Subcutaneous adipose tissue (tissue), 4 donors: Measurements from ENCODE around the gene PPME1. TPM values are rescaled to one million over a fixed set of nuclear protein-coding genes. Genes with fewer than 3 reads are reported as not detected.

Experiments used
- total RNA-seq, 4 donors: library from RNA; depleted of rRNA; stranded (reverse); fragments of >200 nt; gene quantifications; one replicate each; pipeline ENCODE4 v1.1.0, GENCODE V29; 2016
- TF ChIP-seq, protein P1 (sequence below): fragments of 450-650 bp; IDR thresholded peaks from one replicate; pipeline ENCODE4 v1.5.1; 2016; ENCODE audit warnings: low read depth, mild to moderate bottlenecking, control low read depth, antibody characterized with exemption, moderate library complexity

Gene PPME1
- total RNA-seq, 4 donors from 2014 or later, result 15.0 to 26.3 (median 19.6) TPM

DNA sequence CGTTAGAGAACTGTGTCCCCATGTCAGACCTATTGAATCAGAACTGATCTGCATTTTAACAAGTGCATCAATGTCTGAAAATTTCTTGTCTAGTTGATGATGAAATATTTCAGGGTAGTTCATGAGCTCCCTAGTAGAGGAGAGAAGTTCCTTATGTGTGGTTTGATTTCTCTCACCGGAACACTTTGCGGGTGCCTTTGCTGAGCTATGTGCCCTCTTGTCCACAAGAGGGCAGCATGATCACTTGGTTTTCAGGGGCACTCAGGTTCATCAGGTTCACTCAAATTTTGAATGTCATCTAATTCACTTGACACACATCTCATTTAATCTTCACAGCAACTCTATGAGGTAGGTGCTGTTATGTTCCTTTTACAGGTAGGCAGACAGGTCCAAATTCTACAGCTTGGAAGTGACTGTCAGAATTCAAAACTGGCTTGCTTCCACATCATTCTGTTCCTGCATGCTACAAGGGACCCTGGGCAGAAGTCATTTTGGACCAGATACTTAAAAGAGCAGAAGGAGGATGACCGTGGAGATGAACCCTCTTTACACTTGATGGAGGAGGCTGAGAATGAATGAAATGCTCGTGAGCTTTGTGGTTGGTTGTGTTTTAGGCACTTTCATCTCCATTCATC lies 84.8 kb downstream of the PPME1 start:
- TF ChIP-seq, protein P1, sequence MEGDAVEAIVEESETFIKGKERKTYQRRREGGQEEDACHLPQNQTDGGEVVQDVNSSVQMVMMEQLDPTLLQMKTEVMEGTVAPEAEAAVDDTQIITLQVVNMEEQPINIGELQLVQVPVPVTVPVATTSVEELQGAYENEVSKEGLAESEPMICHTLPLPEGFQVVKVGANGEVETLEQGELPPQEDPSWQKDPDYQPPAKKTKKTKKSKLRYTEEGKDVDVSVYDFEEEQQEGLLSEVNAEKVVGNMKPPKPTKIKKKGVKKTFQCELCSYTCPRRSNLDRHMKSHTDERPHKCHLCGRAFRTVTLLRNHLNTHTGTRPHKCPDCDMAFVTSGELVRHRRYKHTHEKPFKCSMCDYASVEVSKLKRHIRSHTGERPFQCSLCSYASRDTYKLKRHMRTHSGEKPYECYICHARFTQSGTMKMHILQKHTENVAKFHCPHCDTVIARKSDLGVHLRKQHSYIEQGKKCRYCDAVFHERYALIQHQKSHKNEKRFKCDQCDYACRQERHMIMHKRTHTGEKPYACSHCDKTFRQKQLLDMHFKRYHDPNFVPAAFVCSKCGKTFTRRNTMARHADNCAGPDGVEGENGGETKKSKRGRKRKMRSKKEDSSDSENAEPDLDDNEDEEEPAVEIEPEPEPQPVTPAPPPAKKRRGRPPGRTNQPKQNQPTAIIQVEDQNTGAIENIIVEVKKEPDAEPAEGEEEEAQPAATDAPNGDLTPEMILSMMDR, result no peak

GRCh38 chr11:74256378-74257133 lies 85.5 kb downstream of the PPME1 start:
- TF ChIP-seq, protein P1, result no peak

GRCh38 chr11:74257959-74258553 lies 87.0 kb downstream of the PPME1 start:
- TF ChIP-seq, protein P1, result no peak

DNA sequence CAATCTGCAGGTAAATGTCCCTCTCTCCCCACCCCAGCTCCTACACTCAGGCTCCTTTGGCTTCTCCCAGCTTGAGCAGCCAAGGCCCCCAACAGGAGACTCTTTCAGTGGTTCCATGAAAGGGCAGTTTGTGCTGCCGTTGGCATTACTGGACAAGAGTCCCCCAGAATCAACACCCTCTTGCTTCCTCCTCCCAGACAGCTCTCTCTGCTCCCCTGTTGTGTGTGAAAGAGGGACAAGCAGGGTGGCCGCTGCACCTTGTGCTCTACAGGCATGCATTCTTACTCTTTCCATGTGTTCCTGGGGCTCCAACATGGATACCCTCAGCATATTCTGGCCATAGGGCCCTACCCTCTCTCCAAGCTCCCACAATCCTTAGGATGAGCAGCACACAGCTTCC lies 91.6 kb downstream of the PPME1 start:
- TF ChIP-seq, protein P1, result no peak

- TF ChIP-seq, protein P1, result no peak
Observed at GRCh38 chr11:74265256-74265655, 94.2 kb downstream of the PPME1 start.

GRCh38 chr11:74267014-74267413 lies 95.9 kb downstream of the PPME1 start:
- TF ChIP-seq, protein P1, result no peak

- TF ChIP-seq, protein P1, result no peak
Observed at GRCh38 chr11:74268456-74268855, 97.4 kb downstream of the PPME1 start.
